ENCODE results near the gene HOXC10.

The HOXC10 gene

DNA sequence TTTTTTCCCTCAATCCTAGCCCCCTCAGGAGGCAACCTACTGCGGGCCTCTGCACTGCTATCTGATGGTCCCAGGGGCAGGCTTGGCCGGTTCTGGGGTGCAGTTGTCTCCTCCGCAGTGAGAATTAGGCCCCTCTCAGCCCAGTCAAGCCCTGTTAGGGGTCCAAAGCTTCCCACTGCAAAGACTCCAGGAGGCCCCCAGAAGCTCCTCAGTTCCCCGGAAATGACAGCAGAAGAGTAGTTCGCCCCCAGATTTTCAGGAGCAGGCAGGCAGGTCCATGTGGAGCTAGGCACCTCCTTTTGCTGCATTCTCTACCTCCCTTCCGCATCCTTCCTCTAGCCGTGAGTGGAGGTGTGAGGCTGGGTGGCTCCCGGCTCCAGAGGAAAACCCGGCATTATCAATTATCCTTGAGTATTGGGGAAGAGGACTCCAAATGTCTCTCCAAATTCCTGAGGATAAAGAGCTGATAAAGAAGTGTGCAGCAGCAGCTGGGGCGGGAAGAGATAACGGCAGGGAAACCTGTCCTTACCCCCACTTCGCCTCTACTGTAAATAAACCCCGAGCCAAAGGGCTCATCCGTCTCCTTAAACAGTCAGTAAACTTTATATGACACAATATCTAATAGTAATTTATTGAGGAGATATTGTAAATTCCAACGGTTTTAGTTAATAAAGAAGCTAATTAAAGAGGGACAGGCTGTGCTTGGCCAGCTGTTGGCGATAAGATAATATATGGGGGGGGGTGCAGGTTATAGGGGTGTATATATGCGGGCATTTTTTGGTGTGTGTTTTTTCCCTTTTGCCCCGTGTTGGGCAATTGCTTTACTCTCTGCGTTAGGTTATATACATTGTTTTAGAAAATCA, 30.9 kb upstream of the HOXC10 start:
- no peak overlapping the region for H3K4me2 ChIP-seq (ENCODE audit: low read length)
- H3K27me3 ChIP-seq (ENCODE audit: insufficient read depth, low read length, poor library complexity), result peaks cover 98% of the 10 kb centered on the region
- no peak overlapping the region for H3K4me3 ChIP-seq (ENCODE audit: low read length)
- H3K27ac ChIP-seq (ENCODE audit: low read depth, low read length), result no peak overlapping the region
- H3K4me1 ChIP-seq (ENCODE audit: control insufficient read depth, low read depth, low read length), result no peaks in the 10 kb centered on the region
- no peak overlapping the region for H2AK5ac ChIP-seq (ENCODE audit: low read length)
- H3K4ac ChIP-seq (ENCODE audit: low read depth, low read length), result no peak overlapping the region
- H4K5ac ChIP-seq (ENCODE audit: low read length), result no peak overlapping the region
- no peak overlapping the region for H2BK5ac ChIP-seq (ENCODE audit: low read length)
- no peak overlapping the region for H2BK15ac ChIP-seq (replicated peaks; ENCODE audit: low read depth)
- H2BK120ac ChIP-seq (ENCODE audit: low read depth, low read length), result no peak overlapping the region
- no CpG with 5 or more reads among the region's 19 CpGs for WGBS (ENCODE audit: extremely low coverage, insufficient coverage, low lambda C conversion rate)
- no peak overlapping the region for H3K18ac ChIP-seq (ENCODE audit: low read length)
- H3K79me1 ChIP-seq (ENCODE audit: low read length), result no peaks in the 10 kb centered on the region
- H3K79me2 ChIP-seq (ENCODE audit: control insufficient read depth, insufficient read depth, low read length), result no peaks in the 10 kb centered on the region
- no peak for DNase-seq
- H3K9ac ChIP-seq (ENCODE audit: low read length), result no peak overlapping the region
- no peak overlapping the region for H4K8ac ChIP-seq (ENCODE audit: low read depth, low read length)
- H3K23ac ChIP-seq (ENCODE audit: low read length), result no peak overlapping the region
- H3K56ac ChIP-seq (ENCODE audit: low read length), result no peak overlapping the region
- H3K36me3 ChIP-seq (ENCODE audit: control insufficient read depth, insufficient read depth, low read length), result no peaks in the 10 kb centered on the region

DNA sequence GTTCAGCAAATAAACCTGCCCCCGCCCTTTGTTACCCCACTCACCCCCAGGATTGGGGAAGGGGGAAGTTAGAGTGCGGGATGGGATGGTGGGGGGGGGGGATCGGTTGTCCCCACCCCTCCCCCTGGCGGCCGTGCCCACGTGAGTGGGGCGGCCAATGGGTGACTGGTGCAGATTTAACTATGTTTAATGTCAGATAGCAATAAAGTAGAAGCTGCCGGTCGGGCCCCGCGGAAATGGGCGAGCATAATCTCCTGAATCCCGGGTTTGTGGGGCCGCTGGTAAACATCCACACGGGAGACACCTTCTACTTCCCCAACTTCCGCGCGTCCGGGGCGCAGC, 30.3 kb upstream of the HOXC10 start, which contains the start of gene HOXC12:
HOXC12 (plus strand) TSS at position 210 of the 342 bp plus-strand sequence; CDS start at position 237, 27 bp downstream.
- DNase-seq, result no peak
- no CpG with 5 or more reads among the region's 20 CpGs for WGBS (ENCODE audit: extremely low coverage, insufficient coverage, low lambda C conversion rate)
- Histone ChIP-seq H3K4me2 (ENCODE audit: low read length) (no peak within 1 kb of the TSS), H3K23ac (ENCODE audit: low read length) (no peak within 1 kb of the TSS), H2BK5ac (ENCODE audit: low read length) (no peak within 1 kb of the TSS), H3K9ac (ENCODE audit: low read length) (no peak within 1 kb of the TSS), H3K4me3 (ENCODE audit: low read length) (no peak within 1 kb of the TSS), H3K27ac (ENCODE audit: low read depth, low read length) (no peak within 1 kb of the TSS), H2BK15ac (replicated peaks; ENCODE audit: low read depth) (no peak within 1 kb of the TSS), H3K27me3 (ENCODE audit: insufficient read depth, low read length, poor library complexity) (peaks cover 98% of the 10 kb centered on the region), H4K5ac (ENCODE audit: low read length) (no peak within 1 kb of the TSS), H3K79me1 (ENCODE audit: low read length) (no peaks in the 10 kb centered on the region), H3K79me2 (ENCODE audit: control insufficient read depth, insufficient read depth, low read length) (no peaks in the 10 kb centered on the region), H3K4ac (ENCODE audit: low read depth, low read length) (no peak within 1 kb of the TSS), H4K8ac (ENCODE audit: low read depth, low read length) (no peak within 1 kb of the TSS), H3K4me1 (ENCODE audit: control insufficient read depth, low read depth, low read length) (no peaks in the 10 kb centered on the region), H3K18ac (ENCODE audit: low read length) (no peak within 1 kb of the TSS), H2BK120ac (ENCODE audit: low read depth, low read length) (no peak within 1 kb of the TSS), H2AK5ac (ENCODE audit: low read length) (no peak within 1 kb of the TSS), H3K36me3 (ENCODE audit: control insufficient read depth, insufficient read depth, low read length) (no peaks in the 10 kb centered on the region), H3K56ac (ENCODE audit: low read length) (no peak within 1 kb of the TSS)

DNA sequence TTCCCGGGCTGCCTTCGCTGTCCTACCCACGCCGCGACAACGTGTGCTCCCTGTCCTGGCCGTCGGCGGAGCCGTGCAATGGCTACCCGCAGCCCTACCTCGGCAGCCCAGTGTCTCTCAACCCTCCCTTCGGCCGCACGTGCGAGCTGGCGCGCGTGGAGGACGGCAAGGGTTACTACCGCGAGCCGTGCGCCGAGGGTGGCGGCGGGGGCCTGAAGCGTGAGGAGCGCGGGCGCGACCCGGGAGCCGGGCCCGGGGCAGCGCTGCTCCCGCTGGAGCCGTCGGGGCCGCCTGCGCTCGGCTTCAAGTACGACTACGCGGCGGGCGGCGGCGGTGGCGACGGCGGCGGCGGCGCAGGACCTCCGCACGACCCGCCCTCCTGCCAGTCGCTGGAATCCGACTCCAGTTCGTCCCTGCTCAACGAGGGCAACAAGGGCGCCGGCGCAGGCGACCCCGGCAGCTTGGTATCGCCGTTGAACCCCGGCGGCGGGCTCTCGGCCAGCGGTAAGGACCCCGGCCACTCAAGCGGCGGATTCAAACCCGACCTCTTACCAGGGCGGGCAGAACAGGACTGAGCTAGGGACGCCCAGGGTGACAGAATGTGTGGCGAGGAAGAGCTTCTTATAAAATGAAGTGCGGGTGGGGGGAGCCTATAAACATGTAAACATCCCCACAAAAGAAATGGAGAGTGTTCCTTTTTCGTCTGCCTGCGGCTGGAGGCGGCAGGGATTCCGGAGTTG, 29.7 kb upstream of the HOXC10 start:
- no peak overlapping the region for H2BK120ac ChIP-seq (ENCODE audit: low read depth, low read length)
- H3K56ac ChIP-seq (ENCODE audit: low read length), result no peak overlapping the region
- H3K79me1 ChIP-seq (ENCODE audit: low read length), result no peaks in the 10 kb centered on the region
- no peak overlapping the region for H2BK5ac ChIP-seq (ENCODE audit: low read length)
- no CpG with 5 or more reads among the region's 86 CpGs for WGBS (ENCODE audit: extremely low coverage, insufficient coverage, low lambda C conversion rate)
- no peak overlapping the region for H2BK15ac ChIP-seq (replicated peaks; ENCODE audit: low read depth)
- no peaks in the 10 kb centered on the region for H3K36me3 ChIP-seq (ENCODE audit: control insufficient read depth, insufficient read depth, low read length)
- H3K27ac ChIP-seq (ENCODE audit: low read depth, low read length), result no peak overlapping the region
- H3K79me2 ChIP-seq (ENCODE audit: control insufficient read depth, insufficient read depth, low read length), result no peaks in the 10 kb centered on the region
- H3K4me1 ChIP-seq (ENCODE audit: control insufficient read depth, low read depth, low read length), result no peaks in the 10 kb centered on the region
- no peak overlapping the region for H3K18ac ChIP-seq (ENCODE audit: low read length)
- H3K4me2 ChIP-seq (ENCODE audit: low read length), result no peak overlapping the region
- H3K23ac ChIP-seq (ENCODE audit: low read length), result no peak overlapping the region
- H3K4me3 ChIP-seq (ENCODE audit: low read length), result no peak overlapping the region
- no peak overlapping the region for H2AK5ac ChIP-seq (ENCODE audit: low read length)
- peaks cover 98% of the 10 kb centered on the region for H3K27me3 ChIP-seq (ENCODE audit: insufficient read depth, low read length, poor library complexity)
- DNase-seq, result no peak
- H4K8ac ChIP-seq (ENCODE audit: low read depth, low read length), result no peak overlapping the region
- H3K4ac ChIP-seq (ENCODE audit: low read depth, low read length), result no peak overlapping the region
- no peak overlapping the region for H3K9ac ChIP-seq (ENCODE audit: low read length)
- no peak overlapping the region for H4K5ac ChIP-seq (ENCODE audit: low read length)

DNA sequence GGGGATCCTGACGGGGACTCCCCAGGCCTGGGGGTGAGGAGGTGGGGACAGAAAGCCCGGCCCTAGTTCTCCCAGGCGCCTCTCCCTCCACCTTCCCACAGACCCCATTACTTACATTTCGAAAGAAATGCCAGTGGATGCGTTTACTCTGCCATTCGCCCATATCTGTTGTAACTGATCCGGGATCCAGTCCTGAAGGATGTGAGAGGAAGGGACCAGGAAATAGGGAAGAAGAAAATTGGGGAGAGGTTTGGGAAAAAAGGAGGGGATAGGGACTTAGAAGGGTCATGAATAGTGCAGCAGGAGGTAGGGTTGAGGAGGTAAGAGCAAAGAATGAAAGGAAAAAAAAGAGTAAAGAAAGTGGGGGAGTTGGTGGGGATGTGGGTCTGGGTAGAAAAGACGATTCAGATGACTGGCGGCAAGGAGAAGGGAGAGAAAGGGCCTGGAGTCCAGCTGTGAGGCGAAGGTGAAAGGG, 29.1 kb upstream of the HOXC10 start:
- no peak overlapping the region for H4K8ac ChIP-seq (ENCODE audit: low read depth, low read length)
- H2BK15ac ChIP-seq (replicated peaks; ENCODE audit: low read depth), result no peak overlapping the region
- H3K4me1 ChIP-seq (ENCODE audit: control insufficient read depth, low read depth, low read length), result no peaks in the 10 kb centered on the region
- no peak overlapping the region for H3K4ac ChIP-seq (ENCODE audit: low read depth, low read length)
- no peak overlapping the region for H3K4me2 ChIP-seq (ENCODE audit: low read length)
- H3K9ac ChIP-seq (ENCODE audit: low read length), result no peak overlapping the region
- H3K56ac ChIP-seq (ENCODE audit: low read length), result no peak overlapping the region
- no peaks in the 10 kb centered on the region for H3K79me1 ChIP-seq (ENCODE audit: low read length)
- no peak overlapping the region for H3K18ac ChIP-seq (ENCODE audit: low read length)
- no CpG with 5 or more reads among the region's 10 CpGs for WGBS (ENCODE audit: extremely low coverage, insufficient coverage, low lambda C conversion rate)
- no peak overlapping the region for H2BK5ac ChIP-seq (ENCODE audit: low read length)
- H3K23ac ChIP-seq (ENCODE audit: low read length), result no peak overlapping the region
- H3K4me3 ChIP-seq (ENCODE audit: low read length), result no peak overlapping the region
- no peak for DNase-seq
- no peak overlapping the region for H4K5ac ChIP-seq (ENCODE audit: low read length)
- no peak overlapping the region for H3K27ac ChIP-seq (ENCODE audit: low read depth, low read length)
- H3K27me3 ChIP-seq (ENCODE audit: insufficient read depth, low read length, poor library complexity), result peaks cover 98% of the 10 kb centered on the region
- H3K36me3 ChIP-seq (ENCODE audit: control insufficient read depth, insufficient read depth, low read length), result no peaks in the 10 kb centered on the region
- no peaks in the 10 kb centered on the region for H3K79me2 ChIP-seq (ENCODE audit: control insufficient read depth, insufficient read depth, low read length)
- no peak overlapping the region for H2BK120ac ChIP-seq (ENCODE audit: low read depth, low read length)
- H2AK5ac ChIP-seq (ENCODE audit: low read length), result no peak overlapping the region

DNA sequence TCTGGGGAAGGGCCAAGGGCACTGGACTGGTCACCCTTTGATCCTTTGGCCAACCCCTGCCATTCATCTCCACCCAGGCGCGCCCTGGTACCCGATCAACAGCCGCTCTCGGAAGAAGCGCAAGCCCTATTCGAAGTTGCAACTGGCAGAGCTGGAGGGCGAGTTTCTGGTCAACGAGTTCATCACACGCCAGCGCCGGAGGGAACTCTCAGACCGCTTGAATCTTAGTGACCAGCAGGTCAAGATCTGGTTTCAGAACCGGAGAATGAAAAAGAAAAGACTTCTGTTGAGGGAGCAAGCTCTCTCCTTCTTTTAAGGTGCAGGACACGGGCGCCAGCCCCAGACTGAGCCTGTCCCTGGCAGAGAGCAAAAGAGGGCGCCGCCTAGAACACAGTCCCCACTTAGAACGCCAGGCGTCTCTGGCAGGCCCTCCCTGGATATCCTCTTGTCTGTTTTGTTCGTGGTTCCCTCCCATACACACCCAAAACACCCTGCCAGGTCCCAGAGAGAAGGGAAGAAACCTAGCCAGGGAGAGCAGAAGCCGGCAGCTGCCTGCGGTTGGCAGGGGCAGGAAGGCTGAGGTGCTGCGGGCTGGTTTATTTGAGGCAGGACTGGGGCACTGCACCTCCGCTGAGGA, 28.6 kb upstream of the HOXC10 start:
- Histone ChIP-seq H3K79me2 (ENCODE audit: control insufficient read depth, insufficient read depth, low read length) (no peaks in the 10 kb centered on the region), H2BK120ac (ENCODE audit: low read depth, low read length) (no peak overlapping the region), H3K9ac (ENCODE audit: low read length) (no peak overlapping the region), H3K36me3 (ENCODE audit: control insufficient read depth, insufficient read depth, low read length) (no peaks in the 10 kb centered on the region), H4K5ac (ENCODE audit: low read length) (no peak overlapping the region), H2BK15ac (replicated peaks; ENCODE audit: low read depth) (no peak overlapping the region), H3K23ac (ENCODE audit: low read length) (no peak overlapping the region), H3K56ac (ENCODE audit: low read length) (no peak overlapping the region), H3K4me3 (ENCODE audit: low read length) (no peak overlapping the region), H3K18ac (ENCODE audit: low read length) (no peak overlapping the region), H2AK5ac (ENCODE audit: low read length) (no peak overlapping the region), H4K8ac (ENCODE audit: low read depth, low read length) (no peak overlapping the region), H3K4me2 (ENCODE audit: low read length) (no peak overlapping the region), H2BK5ac (ENCODE audit: low read length) (no peak overlapping the region), H3K79me1 (ENCODE audit: low read length) (no peaks in the 10 kb centered on the region), H3K27ac (ENCODE audit: low read depth, low read length) (no peak overlapping the region), H3K27me3 (ENCODE audit: insufficient read depth, low read length, poor library complexity) (peaks cover 98% of the 10 kb centered on the region), H3K4ac (ENCODE audit: low read depth, low read length) (no peak overlapping the region), H3K4me1 (ENCODE audit: control insufficient read depth, low read depth, low read length) (no peaks in the 10 kb centered on the region)
- no CpG with 5 or more reads among the region's 25 CpGs for WGBS (ENCODE audit: extremely low coverage, insufficient coverage, low lambda C conversion rate)
- no peak for DNase-seq
